ENCODE measurements around the gene UTP25. TPM values are rescaled to one million over a fixed set of nuclear protein-coding genes. Genes with fewer than 3 reads are reported as not detected.
"Not testable (repeated sequence)": the region's sequence is repeated elsewhere in the genome, so short reads cannot be mapped to it uniquely, and the experiment has no call there.

Gene UTP25
- 10 to 100 TPM; 11.5 to 11.9 TPM for total RNA-seq

GRCh38 chr1:209827384-209828262, at the start of gene UTP25:
Gene UTP25, plus strand, starts transcription at chr1:209827972. Its CDS starts 92 bp downstream, at chr1:209828064.
- peak within 1 kb of the TSS; percentile 89 for H3K27ac Mint-ChIP-seq
- peaks cover 5% of the 10 kb centered on the region for H3K27me3 Mint-ChIP-seq (ENCODE audit: low read depth)
- ATAC-seq (replicated peaks in 1 of 2) = peak; percentile 90 to 91
- H3K36me3 Mint-ChIP-seq (ENCODE audit: insufficient read depth in 2 of 2) = peaks cover 5 to 24% of the 10 kb centered on the region in 2 donors
- no peaks in the 10 kb centered on the region for H3K9me3 Mint-ChIP-seq
- peak within 1 kb of the TSS; percentile 74 to 96 for H3K4me3 Mint-ChIP-seq
- peaks cover 61% of the 10 kb centered on the region for H3K4me1 Mint-ChIP-seq (ENCODE audit: low read depth)
- DNase-seq = peak; percentile 91 to 95

GRCh38 chr1:209778102-209778501, 49.7 kb upstream of the UTP25 start:
- H3K4me3 Mint-ChIP-seq = no peak overlapping the region
- no peaks in the 10 kb centered on the region for H3K27me3 Mint-ChIP-seq (ENCODE audit: low read depth)
- no peak for ATAC-seq (replicated peaks in 1 of 2)
- H3K36me3 Mint-ChIP-seq (ENCODE audit: insufficient read depth in 2 of 2) = peaks cover 19 to 52% of the 10 kb centered on the region in 2 donors
- H3K9me3 Mint-ChIP-seq = no peaks in the 10 kb centered on the region
- no peak for DNase-seq
- H3K4me1 Mint-ChIP-seq (ENCODE audit: low read depth) = peaks cover 34% of the 10 kb centered on the region
- peak overlapping the region; percentile 58 for H3K27ac Mint-ChIP-seq

GRCh38 chr1:209780268-209780667, 47.5 kb upstream of the UTP25 start:
- Mint-ChIP-seq H3K4me3 (no peak overlapping the region), H3K27ac (peak overlapping the region; percentile 20), H3K36me3 (ENCODE audit: insufficient read depth in 2 of 2) (peaks cover 12 to 31% of the 10 kb centered on the region in 2 donors), H3K4me1 (ENCODE audit: low read depth) (peaks cover 41% of the 10 kb centered on the region), H3K27me3 (ENCODE audit: low read depth) (no peaks in the 10 kb centered on the region), H3K9me3 (peaks cover under 1 to 2% of the 10 kb centered on the region in 2 donors)
- DNase-seq (no peak), ATAC-seq (replicated peaks in 1 of 2) (no peak)

GRCh38 chr1:209783386-209783785, 44.4 kb upstream of the UTP25 start:
- H3K27me3 Mint-ChIP-seq (ENCODE audit: low read depth) = no peaks in the 10 kb centered on the region
- H3K4me3 Mint-ChIP-seq = peak overlapping the region; percentile 82 to 92
- H3K27ac Mint-ChIP-seq = peak overlapping the region; percentile 93
- H3K36me3 Mint-ChIP-seq (ENCODE audit: insufficient read depth in 2 of 2) = peaks cover 9 to 10% of the 10 kb centered on the region in 2 donors
- DNase-seq = no peak
- no peak for ATAC-seq (replicated peaks in 1 of 2)
- H3K9me3 Mint-ChIP-seq = peaks cover 2 to 3% of the 10 kb centered on the region in 2 donors
- peaks cover 38% of the 10 kb centered on the region for H3K4me1 Mint-ChIP-seq (ENCODE audit: low read depth)

- H3K4me1 Mint-ChIP-seq (ENCODE audit: low read depth) = peaks cover 44% of the 10 kb centered on the region
- H3K27ac Mint-ChIP-seq = peak within 1 kb of the TSS; percentile 93
- H3K4me3 Mint-ChIP-seq = peak within 1 kb of the TSS; percentile 82 to 92
- H3K27me3 Mint-ChIP-seq (ENCODE audit: low read depth) = no peaks in the 10 kb centered on the region
- H3K9me3 Mint-ChIP-seq = peaks cover 2 to 3% of the 10 kb centered on the region in 2 donors
- peaks cover 5 to 6% of the 10 kb centered on the region in 2 donors for H3K36me3 Mint-ChIP-seq (ENCODE audit: insufficient read depth in 2 of 2)
- ATAC-seq (replicated peaks in 1 of 2) (peak; percentile 98), DNase-seq (peak; percentile 99 to 100)
Observed at GRCh38 chr1:209784265-209785169, 43.3 kb upstream of the UTP25 start, which contains the start of gene C1orf74. Gene C1orf74, minus strand, starts transcription at chr1:209784559. Its CDS starts 925 bp downstream, at chr1:209783634.

GRCh38 chr1:209785592-209785991, 42.2 kb upstream of the UTP25 start:
- Mint-ChIP-seq H3K27ac (peak overlapping the region; percentile 93), H3K4me3 (peak overlapping the region in 1 of 2 donors; percentile 82), H3K4me1 (ENCODE audit: low read depth) (peaks cover 49% of the 10 kb centered on the region)

GRCh38 chr1:209786146-209786545, 41.6 kb upstream of the UTP25 start:
- Mint-ChIP-seq H3K4me1 (ENCODE audit: low read depth) (peaks cover 49% of the 10 kb centered on the region), H3K9me3 (peaks cover 2 to 3% of the 10 kb centered on the region in 2 donors), H3K36me3 (ENCODE audit: insufficient read depth in 2 of 2) (peaks cover 2 to 5% of the 10 kb centered on the region in 2 donors), H3K4me3 (no peak overlapping the region), H3K27me3 (ENCODE audit: low read depth) (no peaks in the 10 kb centered on the region), H3K27ac (no peak overlapping the region)
- DNase-seq = no peak
- no peak for ATAC-seq (replicated peaks in 1 of 2)

More at GRCh38 chr1:209785592-209785991, 42.2 kb upstream of the UTP25 start:
- ATAC-seq (replicated peaks in 1 of 2) = no peak
- DNase-seq = no peak
- H3K27me3 Mint-ChIP-seq (ENCODE audit: low read depth) = no peaks in the 10 kb centered on the region
- peaks cover 2 to 5% of the 10 kb centered on the region in 2 donors for H3K36me3 Mint-ChIP-seq (ENCODE audit: insufficient read depth in 2 of 2)
- peaks cover 2 to 3% of the 10 kb centered on the region in 2 donors for H3K9me3 Mint-ChIP-seq

- Mint-ChIP-seq H3K36me3 (ENCODE audit: insufficient read depth in 2 of 2) (peaks cover under 1 to 2% of the 10 kb centered on the region in 2 donors), H3K4me3 (no peak overlapping the region), H3K9me3 (peaks cover 2 to 3% of the 10 kb centered on the region in 2 donors), H3K27me3 (ENCODE audit: low read depth) (no peaks in the 10 kb centered on the region), H3K27ac (no peak overlapping the region), H3K4me1 (ENCODE audit: low read depth) (peaks cover 43% of the 10 kb centered on the region)
- ATAC-seq (replicated peaks in 1 of 2) (no peak), DNase-seq (no peak)
Observed at GRCh38 chr1:209787551-209787950, 40.2 kb upstream of the UTP25 start.

- peaks cover 0 to 2% of the 10 kb centered on the region in 2 donors for H3K36me3 Mint-ChIP-seq (ENCODE audit: insufficient read depth in 2 of 2)
- H3K27me3 Mint-ChIP-seq (ENCODE audit: low read depth) = no peaks in the 10 kb centered on the region
- no peak overlapping the region for H3K27ac Mint-ChIP-seq
- peak in 1 of 2 donors; percentile 24 for ATAC-seq (replicated peaks in 1 of 2)
- H3K9me3 Mint-ChIP-seq = peaks cover 2 to 3% of the 10 kb centered on the region in 2 donors
- no peak for DNase-seq
- H3K4me1 Mint-ChIP-seq (ENCODE audit: low read depth) = peaks cover 26% of the 10 kb centered on the region
- H3K4me3 Mint-ChIP-seq = no peak overlapping the region
Observed at GRCh38 chr1:209789245-209789644, 38.5 kb upstream of the UTP25 start.

GRCh38 chr1:209790286-209791193, 37.2 kb upstream of the UTP25 start:
- H3K4me1 Mint-ChIP-seq (ENCODE audit: low read depth) = peaks cover 13% of the 10 kb centered on the region
- H3K36me3 Mint-ChIP-seq (ENCODE audit: insufficient read depth in 2 of 2) = no peaks in the 10 kb centered on the region
- H3K9me3 Mint-ChIP-seq = no peaks in the 10 kb centered on the region
- H3K27ac Mint-ChIP-seq = no peak overlapping the region
- no peak for ATAC-seq (replicated peaks in 1 of 2)
- DNase-seq = no peak
- peaks cover 6% of the 10 kb centered on the region for H3K27me3 Mint-ChIP-seq (ENCODE audit: low read depth)
- H3K4me3 Mint-ChIP-seq = no peak overlapping the region

- no peak for DNase-seq
- no peak for ATAC-seq (replicated peaks in 1 of 2)
- H3K27me3 Mint-ChIP-seq (ENCODE audit: low read depth) = peaks cover 6% of the 10 kb centered on the region
- H3K36me3 Mint-ChIP-seq (ENCODE audit: insufficient read depth in 2 of 2) = no peaks in the 10 kb centered on the region
- H3K4me1 Mint-ChIP-seq (ENCODE audit: low read depth) = peaks cover 11% of the 10 kb centered on the region
- H3K4me3 Mint-ChIP-seq = no peak overlapping the region
- no peaks in the 10 kb centered on the region for H3K9me3 Mint-ChIP-seq
- no peak overlapping the region for H3K27ac Mint-ChIP-seq
Observed at GRCh38 chr1:209791920-209792319, 35.9 kb upstream of the UTP25 start.

GRCh38 chr1:209793711-209794110, 34.1 kb upstream of the UTP25 start:
- ATAC-seq (replicated peaks in 1 of 2); H3K9me3 Mint-ChIP-seq; H3K27me3 Mint-ChIP-seq (ENCODE audit: low read depth); H3K36me3 Mint-ChIP-seq (ENCODE audit: insufficient read depth in 2 of 2); H3K27ac Mint-ChIP-seq; H3K4me3 Mint-ChIP-seq; DNase-seq: not testable (repeated sequence)
- H3K4me1 Mint-ChIP-seq (ENCODE audit: low read depth) = peaks cover 11% of the 10 kb centered on the region

Measured in activated T-cell treated with anti-CD3 and anti-CD28 coated beads, Interleukin-2, amount 50 U/mL, for 72 hours (primary cell).